ENCODE results near the gene ST6GALNAC2. TPM values are rescaled to one million over a fixed set of nuclear protein-coding genes. Genes with fewer than 3 reads are reported as not detected.

Gene ST6GALNAC2
- total and polyA plus RNA-seq, 4 experiments from 2014 or later: 0.95 to 3.6 (median 2.9) TPM

GRCh38 chr17:76572201-76572910, 13.3 kb downstream of the ST6GALNAC2 start:
- H3K4me3 Mint-ChIP-seq: no peak overlapping the region
- no peaks in the 10 kb centered on the region for H3K27me3 Mint-ChIP-seq
- Histone ChIP-seq H3K9me3 (ENCODE audit: control insufficient read depth in 1 of 2, low read length in 2 of 2) (no peaks in the 10 kb centered on the region), H3K36me3 (ENCODE audit: insufficient read depth, low read length) (no peaks in the 10 kb centered on the region), H3K27ac (ENCODE audit: low read depth, low read length) (no peak overlapping the region), H3K4me1 (ENCODE audit: insufficient read depth, low read length) (no peaks in the 10 kb centered on the region), H3K27me3 (ENCODE audit: insufficient read depth, low read length) (no peaks in the 10 kb centered on the region), H3K4me3 (ENCODE audit: low read length in 2 of 2) (no peak overlapping the region)
- CTCF ChIA-PET (ENCODE audit: partially characterized antibody): interaction anchor here (1.5 to 1.9 kb wide), 2 partner anchors 14 to 109 kb away, joined by 5 read pairs; no protein-coding TSS in a partner anchor
- H3K36me3 Mint-ChIP-seq: no peaks in the 10 kb centered on the region
- H3K4me1 Mint-ChIP-seq: peaks cover 5 to 13% (median 11%) of the 10 kb centered on the region in 4 donors
- H3K27ac Mint-ChIP-seq: peak overlapping the region in 2 of 7 donors; percentile 42 to 57
- DNase-seq: no peak
- intact Hi-C loops (cut with micrococcal nuclease): no loop called here
- H3K9me3 Mint-ChIP-seq: no peaks in the 10 kb centered on the region
- POLR2A ChIA-PET (ENCODE audit: partially characterized antibody): interaction anchor here (1.2 kb wide), 2 partner anchors 11 to 16 kb away, joined by 4 to 6 read pairs; no protein-coding TSS in a partner anchor

GRCh38 chr17:76570877-76571471, 14.7 kb downstream of the ST6GALNAC2 start:
- CTCF ChIA-PET (ENCODE audit: partially characterized antibody): interaction anchor here (1.0 to 1.9 kb wide), 2 partner anchors 13 to 111 kb away, joined by 5 to 6 read pairs; no protein-coding TSS in a partner anchor
- H3K27me3 ChIP-seq (ENCODE audit: insufficient read depth, low read length): no peaks in the 10 kb centered on the region
- H3K4me3 ChIP-seq (ENCODE audit: low read length in 2 of 2): no peak overlapping the region
- H3K4me1 ChIP-seq (ENCODE audit: insufficient read depth, low read length): no peaks in the 10 kb centered on the region
- no peak for DNase-seq
- Mint-ChIP-seq H3K4me3 (no peak overlapping the region), H3K27me3 (no peaks in the 10 kb centered on the region), H3K27ac (peak overlapping the region in 1 of 7 donors; percentile 60), H3K36me3 (peaks cover 4 to 11% of the 10 kb centered on the region in 2 donors), H3K9me3 (no peaks in the 10 kb centered on the region), H3K4me1 (peaks cover 12 to 26% (median 19%) of the 10 kb centered on the region in 4 donors)
- intact Hi-C loops (cut with micrococcal nuclease): no loop called here
- peaks cover 3% of the 10 kb centered on the region for H3K36me3 ChIP-seq (ENCODE audit: insufficient read depth, low read length)
- no peak overlapping the region for H3K27ac ChIP-seq (ENCODE audit: low read depth, low read length)
- H3K9me3 ChIP-seq (ENCODE audit: control insufficient read depth in 1 of 2, low read length in 2 of 2): no peaks in the 10 kb centered on the region
- POLR2A ChIA-PET (ENCODE audit: partially characterized antibody): interaction anchor here (0.9 to 1.5 kb wide), 2 partner anchors 10 to 13 kb away, joined by 5 to 7 read pairs; no protein-coding TSS in a partner anchor

- Histone ChIP-seq H3K4me3 (ENCODE audit: low read length in 2 of 2) (no peak overlapping the region), H3K27me3 (ENCODE audit: insufficient read depth, low read length) (no peaks in the 10 kb centered on the region), H3K4me1 (ENCODE audit: insufficient read depth, low read length) (no peaks in the 10 kb centered on the region), H3K27ac (ENCODE audit: low read depth, low read length) (no peak overlapping the region), H3K36me3 (ENCODE audit: insufficient read depth, low read length) (peaks cover 8% of the 10 kb centered on the region), H3K9me3 (ENCODE audit: control insufficient read depth in 1 of 2, low read length in 2 of 2) (no peaks in the 10 kb centered on the region)
- Mint-ChIP-seq H3K4me1 (peaks cover 16 to 31% (median 23%) of the 10 kb centered on the region in 4 donors), H3K9me3 (no peaks in the 10 kb centered on the region), H3K36me3 (peaks cover 9 to 16% of the 10 kb centered on the region in 2 donors), H3K27ac (peak overlapping the region in 2 of 7 donors; percentile 13 to 15), H3K27me3 (no peaks in the 10 kb centered on the region), H3K4me3 (no peak overlapping the region)
- intact Hi-C loops (cut with micrococcal nuclease): no loop called here
- CTCF ChIA-PET (ENCODE audit: partially characterized antibody): interaction anchor here (1.0 kb wide), 1 partner anchor 13 kb away, joined by 6 read pairs; no protein-coding TSS in a partner anchor
- DNase-seq: no peak
- POLR2A ChIA-PET (ENCODE audit: partially characterized antibody): interaction anchor here (0.9 to 1.5 kb wide), 3 partner anchors 8 to 12 kb away, joined by 3 to 7 read pairs (median 5); no protein-coding TSS in a partner anchor
Measured at GRCh38 chr17:76570457-76570856, 15.2 kb downstream of the ST6GALNAC2 start.

- Histone ChIP-seq H3K4me3 (ENCODE audit: low read length in 2 of 2) (no peak overlapping the region), H3K27me3 (ENCODE audit: insufficient read depth, low read length) (no peaks in the 10 kb centered on the region), H3K4me1 (ENCODE audit: insufficient read depth, low read length) (no peaks in the 10 kb centered on the region), H3K27ac (ENCODE audit: low read depth, low read length) (no peak overlapping the region), H3K9me3 (ENCODE audit: control insufficient read depth in 1 of 2, low read length in 2 of 2) (no peaks in the 10 kb centered on the region), H3K36me3 (ENCODE audit: insufficient read depth, low read length) (peaks cover 15% of the 10 kb centered on the region)
- H3K36me3 Mint-ChIP-seq: peaks cover 16 to 23% of the 10 kb centered on the region in 2 donors
- ChIA-PET POLR2A (ENCODE audit: partially characterized antibody) (interaction anchor here (0.7 to 1.5 kb wide), 3 partner anchors 9 to 14 kb away, joined by 3 to 7 read pairs (median 4); no protein-coding TSS in a partner anchor), CTCF (ENCODE audit: partially characterized antibody) (interaction anchor here (1.6 kb wide), 1 partner anchor 111 kb away, joined by 4 read pairs; no protein-coding TSS in a partner anchor)
- H3K27ac Mint-ChIP-seq: no peak overlapping the region
- DNase-seq: no peak
- H3K4me1 Mint-ChIP-seq: peaks cover 19 to 38% (median 26%) of the 10 kb centered on the region in 4 donors
- H3K27me3 Mint-ChIP-seq: no peaks in the 10 kb centered on the region
- intact Hi-C loops (cut with micrococcal nuclease): no loop called here
- H3K4me3 Mint-ChIP-seq: no peak overlapping the region
- no peaks in the 10 kb centered on the region for H3K9me3 Mint-ChIP-seq
Measured at GRCh38 chr17:76569607-76570279, 15.9 kb downstream of the ST6GALNAC2 start.

- H3K36me3 Mint-ChIP-seq: peaks cover 21 to 27% of the 10 kb centered on the region in 2 donors
- H3K9me3 Mint-ChIP-seq: no peaks in the 10 kb centered on the region
- H3K27me3 Mint-ChIP-seq: no peaks in the 10 kb centered on the region
- no peak overlapping the region for H3K27ac ChIP-seq (ENCODE audit: low read depth, low read length)
- H3K4me1 Mint-ChIP-seq: peaks cover 19 to 39% (median 26%) of the 10 kb centered on the region in 4 donors
- no peak overlapping the region for H3K27ac Mint-ChIP-seq
- intact Hi-C loops (cut with micrococcal nuclease): no loop called here
- H3K27me3 ChIP-seq (ENCODE audit: insufficient read depth, low read length): no peaks in the 10 kb centered on the region
- ChIA-PET CTCF (ENCODE audit: partially characterized antibody) (interaction anchor here (1.6 kb wide), 1 partner anchor 112 kb away, joined by 4 read pairs; no protein-coding TSS in a partner anchor), POLR2A (ENCODE audit: partially characterized antibody) (interaction anchor here (0.8 to 1.9 kb wide), 5 partner anchors 16 to 590 kb away, joined by 3 to 5 read pairs (median 3); partner anchors contain the start of genes ACOX1, ST6GALNAC2 and TEN1)
- H3K4me3 Mint-ChIP-seq: no peak overlapping the region
- no peaks in the 10 kb centered on the region for H3K9me3 ChIP-seq (ENCODE audit: control insufficient read depth in 1 of 2, low read length in 2 of 2)
- H3K4me3 ChIP-seq (ENCODE audit: low read length in 2 of 2): no peak overlapping the region
- H3K4me1 ChIP-seq (ENCODE audit: insufficient read depth, low read length): no peaks in the 10 kb centered on the region
- peaks cover 17% of the 10 kb centered on the region for H3K36me3 ChIP-seq (ENCODE audit: insufficient read depth, low read length)
- no peak for DNase-seq
Measured at GRCh38 chr17:76568811-76569221, 16.8 kb downstream of the ST6GALNAC2 start.

- Histone ChIP-seq H3K9me3 (ENCODE audit: control insufficient read depth in 1 of 2, low read length in 2 of 2) (no peaks in the 10 kb centered on the region), H3K36me3 (ENCODE audit: insufficient read depth, low read length) (peaks cover 19% of the 10 kb centered on the region), H3K27me3 (ENCODE audit: insufficient read depth, low read length) (no peaks in the 10 kb centered on the region), H3K4me3 (ENCODE audit: low read length in 2 of 2) (no peak overlapping the region), H3K4me1 (ENCODE audit: insufficient read depth, low read length) (peaks cover 3% of the 10 kb centered on the region), H3K27ac (ENCODE audit: low read depth, low read length) (no peak overlapping the region)
- Mint-ChIP-seq H3K9me3 (no peaks in the 10 kb centered on the region), H3K4me1 (peaks cover 24 to 47% (median 32%) of the 10 kb centered on the region in 4 donors), H3K4me3 (peak overlapping the region in 1 of 8 donors; percentile 23), H3K36me3 (peaks cover 26 to 34% of the 10 kb centered on the region in 2 donors), H3K27me3 (no peaks in the 10 kb centered on the region), H3K27ac (peak overlapping the region; percentile 24 to 88 (median 60))
- intact Hi-C loops (cut with micrococcal nuclease): no loop called here
- no peak for DNase-seq
- CTCF ChIA-PET (ENCODE audit: partially characterized antibody): interaction anchor here (1.2 to 3.0 kb wide), 6 partner anchors 10 to 114 kb away, joined by 3 to 13 read pairs (median 7); partner anchors contain the start of gene ST6GALNAC2
- POLR2A ChIA-PET (ENCODE audit: partially characterized antibody): interaction anchor here (0.8 to 3.2 kb wide), 7 partner anchors 10 to 589 kb away, joined by 3 to 23 read pairs (median 3); partner anchors contain the start of genes ACOX1, ST6GALNAC2 and TEN1
Measured at GRCh38 chr17:76567634-76568432, 17.8 kb downstream of the ST6GALNAC2 start.
